Endothelial cell of umbilical vein (primary cell): Measurements from ENCODE around the gene MALAT1. TPM values are rescaled to one million over a fixed set of nuclear protein-coding genes. Genes with fewer than 3 reads are reported as not detected.

ENCODE experiments used
- BruUV-seq: library from RNA; stranded (reverse); fragments of 400-500 nt; replicated peaks from 2 replicates; lab custom pipeline; 2021; lab: Mats Ljungman, UMichigan
- CTCF ChIA-PET: fragments of 300-600, 350-600 bp; sonication (Branson Sonifier 250); formaldehyde crosslinking; loops from one replicate; lab custom pipeline; 2021; ENCODE audit warnings: antibody characterized with exemption, inconsistent platforms; lab: Charles Lee
- POLR2A ChIA-PET: fragments of 300-600, 350-600 bp; sonication (Branson Sonifier 250); formaldehyde crosslinking; loops from one replicate; lab custom pipeline; 2021; ENCODE audit warnings: antibody characterized with exemption, inconsistent platforms; lab: Charles Lee
- DNase-seq: peaks from one replicate; pipeline ENCODE4 v3.0.0-alpha.2; 2011; ENCODE audit warnings: low read depth, low spot score
- FAIRE-seq: peaks from 2 replicates; lab custom pipeline; 2011; peaks lifted over from hg19 to GRCh38; lab: Jason Lieb, UNC
- H2AFZ ChIP-seq: 2 replicates; pipeline ENCODE4 v1.6.0; 2012; ENCODE audit warnings: low read depth, low read length, control low read depth, inconsistent platforms
- H3K27ac ChIP-seq: 2 replicates; pipeline ENCODE4 v1.5.1; 2011; ENCODE audit warnings: low read depth, mild to moderate bottlenecking, control low read depth, low read length, moderate library complexity; ENCODE audit not compliant: insufficient read depth
- H3K27me3 ChIP-seq, 2 experiments: 2 replicates each; pipeline versions ENCODE4 v1.6.0 to v1.6.1; 2011; ENCODE audit warnings: low read length in 2 of 2, mixed read lengths in 1 of 2; ENCODE audit not compliant: control insufficient read depth in 2 of 2, insufficient read depth in 2 of 2
- H3K36me3 ChIP-seq, 2 experiments: 2 replicates in 1 of 2; 3 replicates in 1 of 2; pipeline ENCODE4 v1.5.1; 2011; ENCODE audit warnings: low read length in 2 of 2, mild to moderate bottlenecking in 1 of 2, moderate library complexity in 1 of 2; ENCODE audit not compliant: control insufficient read depth in 2 of 2, insufficient read depth in 2 of 2; ENCODE audit errors: extremely low read depth in 1 of 2
- H3K4me1 ChIP-seq: 3 replicates; pipeline ENCODE4 v1.5.1; 2011; ENCODE audit warnings: mild to moderate bottlenecking, low read length; ENCODE audit not compliant: control insufficient read depth, insufficient read depth; ENCODE audit errors: extremely low read depth
- H3K4me2 ChIP-seq: 2 replicates; pipeline ENCODE4 v1.6.1; 2011; ENCODE audit warnings: low read length, control low read depth, mixed read lengths; ENCODE audit not compliant: insufficient read depth
- H3K4me3 ChIP-seq, 3 experiments: fragments of 200-600 bp in 1 of 3; sonication (generic), shearing (Covaris generic) in 1 of 3; replicated peaks in 1 of 3; 2 replicates each; pipeline ENCODE4 v1.5.1; 2011 to 2016; ENCODE audit warnings: control low read depth in 3 of 3, low read length in 3 of 3, mild to moderate bottlenecking in 2 of 3, inconsistent platforms in 1 of 3, low read depth in 1 of 3, moderate library complexity in 1 of 3; ENCODE audit not compliant: insufficient read depth in 1 of 3
- H3K79me2 ChIP-seq: 2 replicates; pipeline ENCODE4 v1.6.0; 2012; ENCODE audit warnings: low read length, inconsistent platforms; ENCODE audit not compliant: control insufficient read depth, insufficient read depth
- H3K9ac ChIP-seq: replicated peaks from 2 replicates; pipeline ENCODE3; 2011; ENCODE audit warnings: low read length, control low read depth; ENCODE audit not compliant: insufficient read depth; ENCODE audit errors: extremely low read depth
- H3K9me1 ChIP-seq: replicated peaks from 3 replicates; pipeline ENCODE4 v1.6.0; 2011; ENCODE audit warnings: mild to moderate bottlenecking, low read length; ENCODE audit not compliant: control insufficient read depth, insufficient read depth; ENCODE audit errors: extremely low read depth
- H3K9me3 ChIP-seq: replicated peaks from 2 replicates; pipeline ENCODE4 v1.5.1; 2012; ENCODE audit warnings: low read length, inconsistent platforms; ENCODE audit not compliant: control insufficient read depth, insufficient read depth
- H4K20me1 ChIP-seq: replicated peaks from 2 replicates; pipeline ENCODE3; 2011; ENCODE audit warnings: mild to moderate bottlenecking, low read length; ENCODE audit not compliant: control insufficient read depth, insufficient read depth; ENCODE audit errors: extremely low read depth
- CTCF ChIP-seq, 2 donors: IDR thresholded peaks; 1 replicate in 1 of 2; 2 replicates in 1 of 2; pipeline ENCODE4 v1.5.1; 2011; ENCODE audit warnings: low read length in 2 of 2, mild to moderate bottlenecking in 2 of 2, moderate library complexity in 2 of 2, control low read depth in 1 of 2, inconsistent platforms in 1 of 2, low read depth in 1 of 2; ENCODE audit not compliant: insufficient read depth in 1 of 2; ENCODE audit errors: extremely low read depth in 1 of 2
- EZH2 ChIP-seq: IDR thresholded peaks from 2 replicates; pipeline ENCODE4 v1.6.1; 2012; ENCODE audit warnings: borderline replicate concordance, low read depth, mild to moderate bottlenecking, moderate library complexity, low read length, inconsistent platforms; ENCODE audit not compliant: severe bottlenecking
- FOS ChIP-seq: IDR thresholded peaks from 2 replicates; pipeline ENCODE4 v1.6.1; 2011; ENCODE audit warnings: mild to moderate bottlenecking, low read length, moderate library complexity, borderline replicate concordance; ENCODE audit not compliant: insufficient read depth
- GATA2 ChIP-seq: IDR thresholded peaks from 2 replicates; pipeline ENCODE4 v1.7.0; 2011; ENCODE audit warnings: low read depth, mild to moderate bottlenecking, moderate library complexity, mixed read lengths, low read length; ENCODE audit not compliant: insufficient read length, insufficient read depth
- JUN ChIP-seq: IDR thresholded peaks from 2 replicates; pipeline ENCODE4 v1.6.1; 2011; ENCODE audit warnings: borderline replicate concordance, low read depth; ENCODE audit not compliant: insufficient read length, insufficient read depth
- MAX ChIP-seq: IDR thresholded peaks from 2 replicates; pipeline ENCODE4 v1.6.1; 2011; ENCODE audit not compliant: insufficient read depth, insufficient read length
- MYC ChIP-seq: IDR thresholded peaks from one replicate; pipeline ENCODE4 v1.6.1; 2011; ENCODE audit warnings: mild to moderate bottlenecking, low read depth, low read length
- POLR2A ChIP-seq: IDR thresholded peaks from 2 replicates; pipeline ENCODE4 v1.6.1; 2012; ENCODE audit warnings: low read depth, mild to moderate bottlenecking, control low read depth, low read length
- POLR2AphosphoS5 ChIP-seq: IDR thresholded peaks from 2 replicates; pipeline ENCODE4 v1.6.1; 2012; ENCODE audit warnings: low read depth, mild to moderate bottlenecking, control low read depth, low read length, moderate library complexity; ENCODE audit not compliant: insufficient read depth
- dilution Hi-C: fragments of 300-500 bp; cut with MboI; formaldehyde crosslinking; loops from one replicate; pipeline ENCODE4 v1.15.0; 2019; ENCODE audit warnings: low sequenced_read_pairs; ENCODE audit not compliant: extremely low pct_ligation_motif_present
- intact Hi-C: fragments of 100-400 bp; cut with micrococcal nuclease; formaldehyde crosslinking; loops from one replicate; pipeline ENCODE4 v1.10.0; 2022
- polyA plus RNA-seq, 4 experiments: library from polyadenylated mRNA; depleted of rRNA in 3 of 4; stranded (reverse) in 3 of 4; unstranded in 1 of 4; fragments of >200 nt; gene quantifications; 2 replicates each; pipeline versions ENCODE4 v1.2.1 to v1.2.3, GENCODE V29; 2011 to 2012; ENCODE audit warnings: missing spikeins in 1 of 4
- total RNA-seq: library from RNA; stranded (reverse); gene quantifications from 2 replicates; pipeline ENCODE4 v1.2.3, GENCODE V29; 2021

MALAT1 gene
- total and polyA plus RNA-seq, 2 donors (not counting 3 experiments of a cell fraction or from before 2014, with no cell fraction given), result 491 to 7,529 TPM

GRCh38 chr11:65524014-65524740 is 25.3 kb downstream of the MALAT1 start:
- Histone ChIP-seq H3K9me1 (no peaks in the 10 kb centered on the region), H3K36me3 (peaks cover 5 to 12% of the 10 kb centered on the region in 2 experiments), H3K4me2 (peak overlapping the region; percentile 57), H3K4me1 (peaks cover 11% of the 10 kb centered on the region), H3K9ac (no peak overlapping the region), H3K27ac (no peak overlapping the region), H3K4me3 (no peak overlapping the region), H3K27me3 (no peaks in the 10 kb centered on the region), H3K79me2 (peaks cover 21% of the 10 kb centered on the region), H4K20me1 (no peaks in the 10 kb centered on the region), H2AFZ (peak overlapping the region; percentile 74), H3K9me3 (no peaks in the 10 kb centered on the region)
- dilution Hi-C loops (no loop called here), intact Hi-C loops (no loop called here)
- no peak for TF ChIP-seq POLR2AphosphoS5
- no peak for TF ChIP-seq EZH2
- no peak for TF ChIP-seq FOS
- TF ChIP-seq JUN, result no peak
- no peak for TF ChIP-seq GATA2
- no peak for TF ChIP-seq MYC
- no peak for TF ChIP-seq POLR2A
- TF ChIP-seq MAX, result no peak
- no peak for TF ChIP-seq CTCF (IDR thresholded peaks at IDR 0.05; ENCODE audit: extremely low read depth in 1 of 2, insufficient read depth in 1 of 2, low read depth in 1 of 2, low read length in 2 of 2)
- ChIA-PET CTCF (interaction anchor here (1.0 to 2.5 kb wide), 6 partner anchors 8 to 70 kb away, joined by 3 to 8 read pairs (median 6); partner anchors contain the start of gene FAM89B), POLR2A (no interaction called here)
- no peak for FAIRE-seq
- DNase-seq, result peak; percentile 42
- BruUV-seq, result no TSS peak
